HL-60 (cell line): ENCODE measurements around the gene POLD3.

Source experiments
- REST ChIP-seq: IDR thresholded peaks from 2 replicates; pipeline ENCODE4 v1.6.1; 2012; ENCODE audit warnings: low read depth; ENCODE audit not compliant: insufficient replicate concordance
- TF ChIP-seq, protein P1 (sequence below): IDR thresholded peaks from one replicate; pipeline ENCODE4 v1.5.1; 2011; ENCODE audit warnings: low read length, control low read depth, inconsistent platforms; ENCODE audit not compliant: insufficient read depth

DNA sequence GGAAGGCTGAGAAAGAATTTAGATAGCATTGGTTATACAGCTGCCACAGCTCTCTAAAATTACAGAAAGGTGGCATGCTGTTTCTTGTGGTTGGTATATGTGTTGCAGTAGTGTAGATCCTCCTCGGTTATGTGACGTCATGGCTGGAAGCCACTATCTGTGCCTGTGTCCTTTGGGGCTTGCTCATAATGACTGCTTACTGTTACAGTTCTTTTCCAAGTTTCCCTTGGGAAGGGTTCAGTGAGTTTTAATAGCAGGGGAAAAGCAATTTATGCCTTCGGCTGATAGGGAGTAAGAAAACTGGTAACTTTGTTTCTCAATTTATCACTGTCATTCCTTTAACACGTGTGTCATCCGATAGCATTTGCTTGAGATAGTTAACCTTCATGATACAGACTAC, 47.2 kb downstream of the POLD3 start:
- TF ChIP-seq REST: no peak
- TF ChIP-seq, protein P1, sequence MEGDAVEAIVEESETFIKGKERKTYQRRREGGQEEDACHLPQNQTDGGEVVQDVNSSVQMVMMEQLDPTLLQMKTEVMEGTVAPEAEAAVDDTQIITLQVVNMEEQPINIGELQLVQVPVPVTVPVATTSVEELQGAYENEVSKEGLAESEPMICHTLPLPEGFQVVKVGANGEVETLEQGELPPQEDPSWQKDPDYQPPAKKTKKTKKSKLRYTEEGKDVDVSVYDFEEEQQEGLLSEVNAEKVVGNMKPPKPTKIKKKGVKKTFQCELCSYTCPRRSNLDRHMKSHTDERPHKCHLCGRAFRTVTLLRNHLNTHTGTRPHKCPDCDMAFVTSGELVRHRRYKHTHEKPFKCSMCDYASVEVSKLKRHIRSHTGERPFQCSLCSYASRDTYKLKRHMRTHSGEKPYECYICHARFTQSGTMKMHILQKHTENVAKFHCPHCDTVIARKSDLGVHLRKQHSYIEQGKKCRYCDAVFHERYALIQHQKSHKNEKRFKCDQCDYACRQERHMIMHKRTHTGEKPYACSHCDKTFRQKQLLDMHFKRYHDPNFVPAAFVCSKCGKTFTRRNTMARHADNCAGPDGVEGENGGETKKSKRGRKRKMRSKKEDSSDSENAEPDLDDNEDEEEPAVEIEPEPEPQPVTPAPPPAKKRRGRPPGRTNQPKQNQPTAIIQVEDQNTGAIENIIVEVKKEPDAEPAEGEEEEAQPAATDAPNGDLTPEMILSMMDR: no peak
